ENCODE data around the gene PMM2. TPM values are rescaled to one million over a fixed set of nuclear protein-coding genes. Genes with fewer than 3 reads are reported as not detected.
"Not testable (repeated sequence)": the region's sequence is repeated elsewhere in the genome, so short reads cannot be mapped to it uniquely, and the experiment has no call there.

Gene PMM2
- total RNA-seq, 1 experiment from 2014 or later = 59.4 TPM

- no peak for DNase-seq (ENCODE audit: unreplicated experiment)
- TF ChIP-seq, protein P1, sequence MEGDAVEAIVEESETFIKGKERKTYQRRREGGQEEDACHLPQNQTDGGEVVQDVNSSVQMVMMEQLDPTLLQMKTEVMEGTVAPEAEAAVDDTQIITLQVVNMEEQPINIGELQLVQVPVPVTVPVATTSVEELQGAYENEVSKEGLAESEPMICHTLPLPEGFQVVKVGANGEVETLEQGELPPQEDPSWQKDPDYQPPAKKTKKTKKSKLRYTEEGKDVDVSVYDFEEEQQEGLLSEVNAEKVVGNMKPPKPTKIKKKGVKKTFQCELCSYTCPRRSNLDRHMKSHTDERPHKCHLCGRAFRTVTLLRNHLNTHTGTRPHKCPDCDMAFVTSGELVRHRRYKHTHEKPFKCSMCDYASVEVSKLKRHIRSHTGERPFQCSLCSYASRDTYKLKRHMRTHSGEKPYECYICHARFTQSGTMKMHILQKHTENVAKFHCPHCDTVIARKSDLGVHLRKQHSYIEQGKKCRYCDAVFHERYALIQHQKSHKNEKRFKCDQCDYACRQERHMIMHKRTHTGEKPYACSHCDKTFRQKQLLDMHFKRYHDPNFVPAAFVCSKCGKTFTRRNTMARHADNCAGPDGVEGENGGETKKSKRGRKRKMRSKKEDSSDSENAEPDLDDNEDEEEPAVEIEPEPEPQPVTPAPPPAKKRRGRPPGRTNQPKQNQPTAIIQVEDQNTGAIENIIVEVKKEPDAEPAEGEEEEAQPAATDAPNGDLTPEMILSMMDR (IDR thresholded peaks at IDR 0.05; ENCODE audit: unreplicated experiment) = no peak
- intact Hi-C loops (cut with micrococcal nuclease) = no loop called here
- POLR2A ChIA-PET = no interaction called here
- Mint-ChIP-seq H3K36me3 (ENCODE audit: insufficient read depth, unreplicated experiment) (no peaks in the 10 kb centered on the region), H3K27me3 (ENCODE audit: insufficient read depth, unreplicated experiment) (no peaks in the 10 kb centered on the region), H3K4me1 (ENCODE audit: insufficient read depth, unreplicated experiment) (peaks cover 21% of the 10 kb centered on the region), H3K27ac (ENCODE audit: low read depth, unreplicated experiment) (no peak overlapping the region), H3K9me3 (ENCODE audit: unreplicated experiment) (no peaks in the 10 kb centered on the region), H3K4me3 (ENCODE audit: unreplicated experiment) (no peak overlapping the region)
- CTCF ChIA-PET = interaction anchor here (0.7 to 2.0 kb wide), 9 partner anchors 10 to 307 kb away, joined by 3 to 8 read pairs (median 4); no protein-coding TSS in a partner anchor
- BruUV-seq (replicated peaks) = no TSS peak
Observed at GRCh38 chr16:8874388-8874787, 76.7 kb downstream of the PMM2 start.

DNA sequence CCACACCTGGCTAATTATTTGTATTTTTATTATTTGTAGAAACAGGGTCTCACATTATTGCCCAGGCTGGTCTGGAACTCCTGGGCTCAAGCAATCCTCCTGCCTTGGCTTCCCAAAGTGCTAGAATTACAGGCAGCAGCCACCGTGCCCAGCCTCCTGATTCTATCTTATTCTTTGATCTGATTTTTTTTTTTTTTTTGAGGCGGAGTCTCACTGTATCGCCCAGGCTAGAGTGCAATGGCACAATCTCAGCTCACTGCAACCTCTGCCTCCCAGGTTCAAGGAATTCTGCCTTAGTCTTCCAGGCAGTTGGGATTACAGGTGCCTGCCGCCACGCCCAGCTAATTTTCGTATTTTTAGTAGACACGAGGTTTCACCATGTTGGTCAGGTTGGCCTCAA is 77.7 kb downstream of the PMM2 start:
- H3K36me3 Mint-ChIP-seq (ENCODE audit: insufficient read depth, unreplicated experiment); CTCF ChIA-PET; H3K27ac Mint-ChIP-seq (ENCODE audit: low read depth, unreplicated experiment); H3K4me3 Mint-ChIP-seq (ENCODE audit: unreplicated experiment); DNase-seq (ENCODE audit: unreplicated experiment); H3K9me3 Mint-ChIP-seq (ENCODE audit: unreplicated experiment); intact Hi-C loops (cut with micrococcal nuclease); H3K27me3 Mint-ChIP-seq (ENCODE audit: insufficient read depth, unreplicated experiment); BruUV-seq (replicated peaks): not testable (repeated sequence)
- POLR2A ChIA-PET = interaction anchor here (0.7 kb wide), 1 partner anchor 59 kb away, joined by 4 read pairs; no protein-coding TSS in a partner anchor
- H3K4me1 Mint-ChIP-seq (ENCODE audit: insufficient read depth, unreplicated experiment) = peaks cover 20% of the 10 kb centered on the region

- ChIA-PET CTCF (interaction anchor here (0.7 to 5.5 kb wide), 6 partner anchors 13 to 1935 kb away, joined by 3 to 56 read pairs (median 11); no protein-coding TSS in a partner anchor), POLR2A (interaction anchor here (0.6 to 1.3 kb wide), 4 partner anchors 9 to 213 kb away, joined by 3 to 8 read pairs (median 3); partner anchors contain the start of gene CARHSP1)
Observed at GRCh38 chr16:8877894-8878522, 80.4 kb downstream of the PMM2 start.

GRCh38 chr16:8878523-8878911 is 80.9 kb downstream of the PMM2 start:
- peak; percentile 84 for DNase-seq (ENCODE audit: unreplicated experiment)
- no peaks in the 10 kb centered on the region for H3K9me3 Mint-ChIP-seq (ENCODE audit: unreplicated experiment)
- H3K4me1 Mint-ChIP-seq (ENCODE audit: insufficient read depth, unreplicated experiment) = peaks cover 12% of the 10 kb centered on the region
- intact Hi-C loops (cut with micrococcal nuclease) = no loop called here
- peak overlapping the region; percentile 25 for H3K27ac Mint-ChIP-seq (ENCODE audit: low read depth, unreplicated experiment)
- TF ChIP-seq, protein P1 (IDR thresholded peaks at IDR 0.05; ENCODE audit: unreplicated experiment) = no peak
- BruUV-seq (replicated peaks) = no TSS peak
- no peak overlapping the region for H3K4me3 Mint-ChIP-seq (ENCODE audit: unreplicated experiment)
- H3K36me3 Mint-ChIP-seq (ENCODE audit: insufficient read depth, unreplicated experiment) = peaks cover 4% of the 10 kb centered on the region
- H3K27me3 Mint-ChIP-seq (ENCODE audit: insufficient read depth, unreplicated experiment) = no peaks in the 10 kb centered on the region
- ChIA-PET POLR2A (interaction anchor here (0.6 to 1.3 kb wide), 4 partner anchors 10 to 214 kb away, joined by 3 to 8 read pairs (median 3); partner anchors contain the start of gene CARHSP1), CTCF (interaction anchor here (0.5 to 5.5 kb wide), 7 partner anchors 12 to 1935 kb away, joined by 3 to 56 read pairs (median 15); no protein-coding TSS in a partner anchor)

More at GRCh38 chr16:8877894-8878522, 80.4 kb downstream of the PMM2 start:
- no TSS peak for BruUV-seq (replicated peaks)
- Mint-ChIP-seq H3K9me3 (ENCODE audit: unreplicated experiment) (no peaks in the 10 kb centered on the region), H3K27me3 (ENCODE audit: insufficient read depth, unreplicated experiment) (no peaks in the 10 kb centered on the region), H3K4me1 (ENCODE audit: insufficient read depth, unreplicated experiment) (peaks cover 12% of the 10 kb centered on the region), H3K27ac (ENCODE audit: low read depth, unreplicated experiment) (peak overlapping the region; percentile 25), H3K4me3 (ENCODE audit: unreplicated experiment) (no peak overlapping the region), H3K36me3 (ENCODE audit: insufficient read depth, unreplicated experiment) (peaks cover 4% of the 10 kb centered on the region)
- intact Hi-C loops (cut with micrococcal nuclease) = no loop called here
- TF ChIP-seq, protein P1 (IDR thresholded peaks at IDR 0.05; ENCODE audit: unreplicated experiment) = no peak
- DNase-seq (ENCODE audit: unreplicated experiment) = no peak

Data from MCF 10A (cell line).